Lower leg skin (tissue), 4 donors: ENCODE measurements around the gene ALOX5. TPM values are rescaled to one million over a fixed set of nuclear protein-coding genes. Genes with fewer than 3 reads are reported as not detected.
"Not testable (repeated sequence)": the region's sequence is repeated elsewhere in the genome, so short reads cannot be mapped to it uniquely, and the experiment has no call there.

Experiments
- DNase-seq, 2 donors: peaks; one replicate each; pipeline ENCODE4 v3.0.0-alpha.2; 2019; ENCODE audit warnings: low spot score in 2 of 2
- H3K4me3 ChIP-seq: fragments of 200-600 bp; sonication (generic); 2 replicates; pipeline ENCODE4 v1.5.1; 2017; ENCODE audit warnings: mild to moderate bottlenecking, low read depth; ENCODE audit not compliant: poor library complexity, severe bottlenecking
- POLR2A ChIP-seq, 2 donors: fragments of 450-650 bp; IDR thresholded peaks; one replicate each; pipeline ENCODE4 v1.6.1; 2016 to 2017; ENCODE audit warnings: antibody characterized with exemption in 2 of 2, mild to moderate bottlenecking in 1 of 2, moderate library complexity in 1 of 2
- WGBS, 2 donors: methylation state at CpG; one replicate each; pipeline ENCODE4 v1.1.5; 2018; 5-methylcytosine and 5-hydroxymethylcytosine counted together
- intact Hi-C: fragments of 100-400 bp; cut with DNase I; formaldehyde crosslinking; loops from one replicate; pipeline ENCODE4 v1.15.0; 2023; ENCODE audit warnings: low total_unique reads
- total RNA-seq, 4 donors: library from RNA; depleted of rRNA; stranded (reverse); fragments of >200 nt; gene quantifications; one replicate each; pipeline ENCODE4 v1.1.0, GENCODE V29; 2016
- TF ChIP-seq, protein P1 (sequence below), 3 donors: fragments of 450-650 bp; IDR thresholded peaks; one replicate each; pipeline ENCODE4 v1.5.1; 2016; ENCODE audit warnings: antibody characterized with exemption in 3 of 3, mild to moderate bottlenecking in 3 of 3, moderate library complexity in 2 of 3

ALOX5 gene
- total RNA-seq, 4 donors from 2014 or later: 7.4 to 16.0 (median 11.9) TPM

DNA sequence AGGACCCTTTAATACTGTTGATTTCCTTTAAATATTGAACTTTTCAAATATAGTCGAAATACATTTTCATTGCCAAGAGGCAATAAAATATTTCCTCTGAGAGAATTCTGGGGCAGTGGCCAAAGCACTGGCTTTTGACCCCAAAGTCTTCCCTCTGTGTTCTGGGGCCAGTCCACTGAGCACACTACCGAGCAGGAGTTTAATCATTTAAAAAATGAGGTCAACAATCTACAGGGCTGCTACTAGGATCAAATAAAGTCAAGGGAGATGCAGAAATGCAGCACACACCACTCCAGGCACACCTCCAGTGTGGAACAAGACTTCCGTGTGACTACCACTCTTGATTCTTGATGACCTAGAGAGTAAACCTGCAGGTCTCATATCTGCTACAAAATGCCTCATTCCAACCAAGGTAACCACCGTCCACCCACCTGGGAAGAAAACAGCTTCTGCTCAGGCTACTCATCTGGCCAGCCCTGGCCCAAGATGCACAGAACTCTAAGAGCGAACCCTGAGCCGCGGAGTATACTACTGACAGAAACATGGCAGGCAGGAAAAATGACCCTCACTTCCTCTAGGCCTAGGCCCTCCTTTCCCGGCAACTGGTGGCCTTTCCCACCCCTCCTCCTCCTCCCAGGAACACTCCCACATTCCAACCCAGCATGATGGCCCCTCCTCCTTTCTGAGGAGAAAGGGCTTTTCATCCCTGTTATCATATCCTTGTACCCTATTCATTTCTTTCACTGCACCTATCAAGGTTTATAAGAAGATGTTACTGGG lies 97.7 kb downstream of the ALOX5 start:
- WGBS, 2 donors: 74 to 78% methylated on average over 8 of the region's 8 CpGs
- intact Hi-C loops: no loop called here
- no peak for TF ChIP-seq POLR2A (IDR thresholded peaks at IDR 0.05)
- TF ChIP-seq, protein P1, sequence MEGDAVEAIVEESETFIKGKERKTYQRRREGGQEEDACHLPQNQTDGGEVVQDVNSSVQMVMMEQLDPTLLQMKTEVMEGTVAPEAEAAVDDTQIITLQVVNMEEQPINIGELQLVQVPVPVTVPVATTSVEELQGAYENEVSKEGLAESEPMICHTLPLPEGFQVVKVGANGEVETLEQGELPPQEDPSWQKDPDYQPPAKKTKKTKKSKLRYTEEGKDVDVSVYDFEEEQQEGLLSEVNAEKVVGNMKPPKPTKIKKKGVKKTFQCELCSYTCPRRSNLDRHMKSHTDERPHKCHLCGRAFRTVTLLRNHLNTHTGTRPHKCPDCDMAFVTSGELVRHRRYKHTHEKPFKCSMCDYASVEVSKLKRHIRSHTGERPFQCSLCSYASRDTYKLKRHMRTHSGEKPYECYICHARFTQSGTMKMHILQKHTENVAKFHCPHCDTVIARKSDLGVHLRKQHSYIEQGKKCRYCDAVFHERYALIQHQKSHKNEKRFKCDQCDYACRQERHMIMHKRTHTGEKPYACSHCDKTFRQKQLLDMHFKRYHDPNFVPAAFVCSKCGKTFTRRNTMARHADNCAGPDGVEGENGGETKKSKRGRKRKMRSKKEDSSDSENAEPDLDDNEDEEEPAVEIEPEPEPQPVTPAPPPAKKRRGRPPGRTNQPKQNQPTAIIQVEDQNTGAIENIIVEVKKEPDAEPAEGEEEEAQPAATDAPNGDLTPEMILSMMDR (IDR thresholded peaks at IDR 0.05): no peak
- H3K4me3 ChIP-seq: no peak overlapping the region
- DNase-seq: no peak

DNA sequence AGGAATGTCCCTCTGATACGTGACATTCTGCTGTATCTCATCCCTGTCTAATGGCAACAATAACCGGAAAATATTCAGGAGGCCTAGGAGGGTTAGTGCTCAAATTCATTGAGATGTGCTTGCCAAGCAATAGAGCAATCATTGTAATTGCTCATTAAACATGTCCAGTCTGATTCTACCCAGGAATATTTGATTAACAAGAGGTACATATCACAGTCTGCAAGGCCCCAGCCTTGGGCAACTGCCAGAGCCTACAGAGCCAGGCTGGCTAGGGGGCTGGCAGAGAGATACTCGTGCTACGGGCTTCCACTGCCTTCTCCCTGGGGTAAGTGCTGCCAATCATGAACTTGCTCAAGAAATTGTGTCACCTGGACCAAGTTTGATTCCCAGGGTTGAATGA lies 99.1 kb downstream of the ALOX5 start:
- no peak for DNase-seq
- intact Hi-C loops: no loop called here
- H3K4me3 ChIP-seq: no peak overlapping the region
- TF ChIP-seq, protein P1 (IDR thresholded peaks at IDR 0.05): no peak
- TF ChIP-seq POLR2A (IDR thresholded peaks at IDR 0.05): no peak
- 74 to 82% methylated on average over 4 of the region's 4 CpGs for WGBS, 2 donors

DNA sequence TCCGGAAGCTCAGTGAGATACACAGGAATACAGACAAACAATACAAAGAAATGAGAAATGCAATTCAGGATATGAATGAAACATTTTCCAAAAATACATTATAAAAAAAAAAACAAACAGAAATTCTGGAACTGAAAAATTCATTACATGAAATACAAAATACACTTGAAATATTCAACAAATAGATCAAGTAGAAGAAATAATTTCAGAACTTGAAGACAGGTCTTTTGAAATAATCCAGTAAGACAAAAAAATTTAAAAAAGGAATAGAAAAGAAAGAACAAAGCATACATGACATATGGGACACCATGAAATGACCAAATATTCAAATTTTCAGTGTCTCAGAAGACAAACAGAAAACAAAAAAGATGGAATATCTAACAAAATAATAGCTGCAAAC lies 102.5 kb downstream of the ALOX5 start:
- TF ChIP-seq POLR2A (IDR thresholded peaks at IDR 0.05): no peak
- TF ChIP-seq, protein P1 (IDR thresholded peaks at IDR 0.05): no peak
- no peak for DNase-seq
- intact Hi-C loops: no loop called here
- WGBS, 2 donors: 93 to 98% methylated on average over 1 of the region's 1 CpG
- H3K4me3 ChIP-seq: no peak overlapping the region

DNA sequence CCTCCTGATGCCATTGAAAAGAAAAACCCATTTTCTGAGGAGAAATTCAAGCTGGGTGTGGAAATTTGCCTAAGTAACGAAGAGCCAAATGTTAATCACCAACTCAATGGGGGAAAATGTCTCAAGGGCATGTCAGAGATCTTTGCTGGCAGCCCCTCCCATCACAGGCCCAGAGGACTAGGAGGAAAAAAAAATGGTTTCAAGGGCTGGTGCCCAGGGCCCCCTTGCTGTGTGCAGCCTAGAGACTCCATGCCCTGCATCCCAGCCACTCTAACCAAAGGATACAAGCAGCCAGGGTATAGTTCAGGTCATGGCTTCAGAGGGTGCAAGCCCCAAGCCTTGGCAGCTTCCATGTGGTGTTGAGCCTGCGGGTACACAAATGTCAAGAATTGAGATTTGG lies 106.3 kb downstream of the ALOX5 start:
- intact Hi-C loops: no loop called here
- WGBS, 2 donors: 78 to 81% methylated on average over 2 of the region's 2 CpGs
- no peak overlapping the region for H3K4me3 ChIP-seq
- no peak for TF ChIP-seq POLR2A (IDR thresholded peaks at IDR 0.05)
- TF ChIP-seq, protein P1 (IDR thresholded peaks at IDR 0.05): no peak
- no peak for DNase-seq

DNA sequence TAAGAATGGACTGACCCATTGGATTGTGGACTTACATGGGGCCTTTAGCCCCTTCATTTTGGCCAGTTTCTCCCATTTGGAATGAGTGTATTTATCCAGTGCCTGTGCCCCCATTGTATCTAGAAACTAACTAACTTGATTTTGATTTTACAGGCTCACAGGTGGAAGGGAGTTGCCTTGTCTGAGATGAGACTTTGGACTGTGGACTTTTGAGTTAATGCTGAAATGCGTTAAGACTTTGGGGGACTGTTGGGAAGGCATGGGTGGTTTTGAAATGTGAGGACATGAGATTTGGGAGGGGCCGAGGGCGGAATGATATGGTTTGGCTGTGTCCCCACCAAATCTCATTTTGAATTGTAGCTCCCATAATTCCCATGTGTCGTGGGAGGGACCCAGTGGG lies 107.1 kb downstream of the ALOX5 start:
- H3K4me3 ChIP-seq, DNase-seq, intact Hi-C loops: not testable (repeated sequence)
- WGBS, 2 donors: 95 to 96% methylated on average over 4 of the region's 4 CpGs

DNA sequence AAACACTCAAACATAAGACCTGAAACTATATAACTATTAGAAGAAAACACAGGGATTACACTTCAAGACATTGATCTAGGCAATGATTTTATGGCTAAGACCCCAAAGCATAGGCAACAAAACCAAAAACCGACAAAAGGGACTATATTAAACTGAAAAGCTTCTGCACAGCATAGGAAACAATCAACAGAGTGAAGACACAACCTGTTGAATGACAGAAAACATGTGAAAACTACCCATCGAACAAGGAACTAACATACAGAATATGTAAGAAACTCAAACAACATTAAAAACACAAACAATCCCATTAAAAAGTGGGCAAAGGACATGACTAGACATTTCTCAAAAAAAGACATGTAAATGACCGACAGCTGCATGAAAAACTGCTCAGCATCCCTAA lies 109.0 kb downstream of the ALOX5 start:
- H3K4me3 ChIP-seq: no peak overlapping the region
- WGBS, 2 donors: 95 to 96% methylated on average over 3 of the region's 3 CpGs
- intact Hi-C loops: no loop called here
- TF ChIP-seq, protein P1 (IDR thresholded peaks at IDR 0.05): no peak
- TF ChIP-seq POLR2A (IDR thresholded peaks at IDR 0.05): no peak
- DNase-seq: no peak
